Endothelial cell of umbilical vein (primary cell): ENCODE data around the gene MYL1. TPM values are rescaled to one million over a fixed set of nuclear protein-coding genes. Genes with fewer than 3 reads are reported as not detected.

ENCODE experiments used
- BruUV-seq: library from RNA; stranded (reverse); fragments of 400-500 nt; replicated peaks from 2 replicates; lab custom pipeline; 2021; lab: Mats Ljungman, UMichigan
- CTCF ChIA-PET: fragments of 300-600, 350-600 bp; sonication (Branson Sonifier 250); formaldehyde crosslinking; loops from one replicate; lab custom pipeline; 2021; ENCODE audit warnings: antibody characterized with exemption, inconsistent platforms; lab: Charles Lee
- POLR2A ChIA-PET: fragments of 300-600, 350-600 bp; sonication (Branson Sonifier 250); formaldehyde crosslinking; loops from one replicate; lab custom pipeline; 2021; ENCODE audit warnings: antibody characterized with exemption, inconsistent platforms; lab: Charles Lee
- DNase-seq: peaks from one replicate; pipeline ENCODE4 v3.0.0-alpha.2; 2011; ENCODE audit warnings: low read depth, low spot score
- FAIRE-seq: peaks from 2 replicates; lab custom pipeline; 2011; peaks lifted over from hg19 to GRCh38; lab: Jason Lieb, UNC
- H2AFZ ChIP-seq: 2 replicates; pipeline ENCODE4 v1.6.0; 2012; ENCODE audit warnings: low read depth, low read length, control low read depth, inconsistent platforms
- H3K27ac ChIP-seq: 2 replicates; pipeline ENCODE4 v1.5.1; 2011; ENCODE audit warnings: low read depth, mild to moderate bottlenecking, control low read depth, low read length, moderate library complexity; ENCODE audit not compliant: insufficient read depth
- H3K27me3 ChIP-seq, 2 experiments: 2 replicates each; pipeline versions ENCODE4 v1.6.0 to v1.6.1; 2011; ENCODE audit warnings: low read length in 2 of 2, mixed read lengths in 1 of 2; ENCODE audit not compliant: control insufficient read depth in 2 of 2, insufficient read depth in 2 of 2
- H3K36me3 ChIP-seq, 2 experiments: 2 replicates in 1 of 2; 3 replicates in 1 of 2; pipeline ENCODE4 v1.5.1; 2011; ENCODE audit warnings: low read length in 2 of 2, mild to moderate bottlenecking in 1 of 2, moderate library complexity in 1 of 2; ENCODE audit not compliant: control insufficient read depth in 2 of 2, insufficient read depth in 2 of 2; ENCODE audit errors: extremely low read depth in 1 of 2
- H3K4me1 ChIP-seq: 3 replicates; pipeline ENCODE4 v1.5.1; 2011; ENCODE audit warnings: mild to moderate bottlenecking, low read length; ENCODE audit not compliant: control insufficient read depth, insufficient read depth; ENCODE audit errors: extremely low read depth
- H3K4me2 ChIP-seq: 2 replicates; pipeline ENCODE4 v1.6.1; 2011; ENCODE audit warnings: low read length, control low read depth, mixed read lengths; ENCODE audit not compliant: insufficient read depth
- H3K4me3 ChIP-seq, 3 experiments: fragments of 200-600 bp in 1 of 3; sonication (generic), shearing (Covaris generic) in 1 of 3; replicated peaks in 1 of 3; 2 replicates each; pipeline ENCODE4 v1.5.1; 2011 to 2016; ENCODE audit warnings: control low read depth in 3 of 3, low read length in 3 of 3, mild to moderate bottlenecking in 2 of 3, inconsistent platforms in 1 of 3, low read depth in 1 of 3, moderate library complexity in 1 of 3; ENCODE audit not compliant: insufficient read depth in 1 of 3
- H3K79me2 ChIP-seq: 2 replicates; pipeline ENCODE4 v1.6.0; 2012; ENCODE audit warnings: low read length, inconsistent platforms; ENCODE audit not compliant: control insufficient read depth, insufficient read depth
- H3K9ac ChIP-seq: replicated peaks from 2 replicates; pipeline ENCODE3; 2011; ENCODE audit warnings: low read length, control low read depth; ENCODE audit not compliant: insufficient read depth; ENCODE audit errors: extremely low read depth
- H3K9me1 ChIP-seq: replicated peaks from 3 replicates; pipeline ENCODE4 v1.6.0; 2011; ENCODE audit warnings: mild to moderate bottlenecking, low read length; ENCODE audit not compliant: control insufficient read depth, insufficient read depth; ENCODE audit errors: extremely low read depth
- H3K9me3 ChIP-seq: replicated peaks from 2 replicates; pipeline ENCODE4 v1.5.1; 2012; ENCODE audit warnings: low read length, inconsistent platforms; ENCODE audit not compliant: control insufficient read depth, insufficient read depth
- H4K20me1 ChIP-seq: replicated peaks from 2 replicates; pipeline ENCODE3; 2011; ENCODE audit warnings: mild to moderate bottlenecking, low read length; ENCODE audit not compliant: control insufficient read depth, insufficient read depth; ENCODE audit errors: extremely low read depth
- CTCF ChIP-seq, 2 donors: IDR thresholded peaks; 1 replicate in 1 of 2; 2 replicates in 1 of 2; pipeline ENCODE4 v1.5.1; 2011; ENCODE audit warnings: low read length in 2 of 2, mild to moderate bottlenecking in 2 of 2, moderate library complexity in 2 of 2, control low read depth in 1 of 2, inconsistent platforms in 1 of 2, low read depth in 1 of 2; ENCODE audit not compliant: insufficient read depth in 1 of 2; ENCODE audit errors: extremely low read depth in 1 of 2
- EZH2 ChIP-seq: IDR thresholded peaks from 2 replicates; pipeline ENCODE4 v1.6.1; 2012; ENCODE audit warnings: borderline replicate concordance, low read depth, mild to moderate bottlenecking, moderate library complexity, low read length, inconsistent platforms; ENCODE audit not compliant: severe bottlenecking
- FOS ChIP-seq: IDR thresholded peaks from 2 replicates; pipeline ENCODE4 v1.6.1; 2011; ENCODE audit warnings: mild to moderate bottlenecking, low read length, moderate library complexity, borderline replicate concordance; ENCODE audit not compliant: insufficient read depth
- GATA2 ChIP-seq: IDR thresholded peaks from 2 replicates; pipeline ENCODE4 v1.7.0; 2011; ENCODE audit warnings: low read depth, mild to moderate bottlenecking, moderate library complexity, mixed read lengths, low read length; ENCODE audit not compliant: insufficient read length, insufficient read depth
- JUN ChIP-seq: IDR thresholded peaks from 2 replicates; pipeline ENCODE4 v1.6.1; 2011; ENCODE audit warnings: borderline replicate concordance, low read depth; ENCODE audit not compliant: insufficient read length, insufficient read depth
- MYC ChIP-seq: IDR thresholded peaks from one replicate; pipeline ENCODE4 v1.6.1; 2011; ENCODE audit warnings: mild to moderate bottlenecking, low read depth, low read length
- POLR2A ChIP-seq: IDR thresholded peaks from 2 replicates; pipeline ENCODE4 v1.6.1; 2012; ENCODE audit warnings: low read depth, mild to moderate bottlenecking, control low read depth, low read length
- POLR2AphosphoS5 ChIP-seq: IDR thresholded peaks from 2 replicates; pipeline ENCODE4 v1.6.1; 2012; ENCODE audit warnings: low read depth, mild to moderate bottlenecking, control low read depth, low read length, moderate library complexity; ENCODE audit not compliant: insufficient read depth
- dilution Hi-C: fragments of 300-500 bp; cut with MboI; formaldehyde crosslinking; loops from one replicate; pipeline ENCODE4 v1.15.0; 2019; ENCODE audit warnings: low sequenced_read_pairs; ENCODE audit not compliant: extremely low pct_ligation_motif_present
- intact Hi-C: fragments of 100-400 bp; cut with micrococcal nuclease; formaldehyde crosslinking; loops from one replicate; pipeline ENCODE4 v1.10.0; 2022
- polyA plus RNA-seq, 4 experiments: library from polyadenylated mRNA; depleted of rRNA in 3 of 4; stranded (reverse) in 3 of 4; unstranded in 1 of 4; fragments of >200 nt; gene quantifications; 2 replicates each; pipeline versions ENCODE4 v1.2.1 to v1.2.3, GENCODE V29; 2011 to 2012; ENCODE audit warnings: missing spikeins in 1 of 4
- total RNA-seq: library from RNA; stranded (reverse); gene quantifications from 2 replicates; pipeline ENCODE4 v1.2.3, GENCODE V29; 2021
- TF ChIP-seq, protein P1 (sequence below): IDR thresholded peaks from 2 replicates; pipeline ENCODE4 v1.6.1; 2011; ENCODE audit not compliant: insufficient read depth, insufficient read length

The MYL1 gene
- total and polyA plus RNA-seq, 2 donors (not counting 3 experiments of a cell fraction or from before 2014, with no cell fraction given) = not detected

DNA sequence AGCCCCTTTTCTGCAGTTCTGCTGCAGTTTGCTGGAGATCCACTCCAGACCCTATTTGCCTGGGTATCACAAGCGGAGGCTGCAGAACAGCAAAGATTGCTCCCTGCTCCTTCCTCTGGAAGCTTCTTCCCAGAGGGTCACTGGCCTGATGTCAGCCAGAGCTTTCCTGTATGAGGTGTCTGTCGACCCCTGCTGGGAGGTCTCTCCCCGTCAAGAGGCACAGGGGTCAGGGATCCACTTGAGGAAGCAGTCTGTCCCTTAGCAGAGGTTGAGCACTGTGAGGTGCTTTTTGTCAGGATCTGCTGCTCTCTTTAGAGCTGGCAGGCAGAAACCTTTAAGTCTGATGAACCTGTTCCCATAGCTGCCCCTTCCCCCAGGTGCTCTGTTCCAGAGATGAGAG is 42.0 kb upstream of the MYL1 start:
- no peak for FAIRE-seq
- Histone ChIP-seq H3K27me3 (no peaks in the 10 kb centered on the region), H2AFZ (no peak overlapping the region), H3K27ac (no peak overlapping the region), H4K20me1 (no peaks in the 10 kb centered on the region), H3K9ac (no peak overlapping the region), H3K36me3 (no peaks in the 10 kb centered on the region), H3K4me2 (no peak overlapping the region), H3K4me1 (no peaks in the 10 kb centered on the region), H3K9me1 (no peaks in the 10 kb centered on the region), H3K79me2 (no peaks in the 10 kb centered on the region), H3K9me3 (no peaks in the 10 kb centered on the region), H3K4me3 (no peak overlapping the region)
- dilution Hi-C loops (no loop called here), intact Hi-C loops (no loop called here)
- ChIA-PET CTCF (no interaction called here), POLR2A (no interaction called here)
- DNase-seq = no peak
- TF ChIP-seq POLR2AphosphoS5 (no peak), JUN (no peak), EZH2 (no peak), CTCF (IDR thresholded peaks at IDR 0.05; ENCODE audit: extremely low read depth in 1 of 2, insufficient read depth in 1 of 2, low read depth in 1 of 2, low read length in 2 of 2) (no peak), POLR2A (no peak), GATA2 (no peak), MYC (no peak), FOS (no peak)
- TF ChIP-seq, protein P1, sequence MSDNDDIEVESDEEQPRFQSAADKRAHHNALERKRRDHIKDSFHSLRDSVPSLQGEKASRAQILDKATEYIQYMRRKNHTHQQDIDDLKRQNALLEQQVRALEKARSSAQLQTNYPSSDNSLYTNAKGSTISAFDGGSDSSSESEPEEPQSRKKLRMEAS = no peak
- no TSS peak for BruUV-seq
